HEK293T (cell line): Measurements from ENCODE around the gene ANO3.

Experiments used
- BHLHE40 ChIP-seq: fragments of 450-650 bp; IDR thresholded peaks from 2 replicates; pipeline ENCODE4 v1.6.1; 2016; ENCODE audit warnings: mild to moderate bottlenecking, moderate library complexity, borderline replicate concordance
- CTBP1 ChIP-seq: fragments of 450-650 bp; IDR thresholded peaks from 2 replicates; pipeline ENCODE4 v1.6.1; 2016; ENCODE audit warnings: borderline replicate concordance
- ELF4 ChIP-seq: fragments of 450-650 bp; IDR thresholded peaks from 2 replicates; pipeline ENCODE4 v1.6.1; 2017; ENCODE audit warnings: antibody characterized with exemption
- FOXA1 ChIP-seq: fragments of 450-650 bp; IDR thresholded peaks from 2 replicates; pipeline ENCODE4 v1.6.1; 2016; ENCODE audit warnings: mild to moderate bottlenecking
- SP1 ChIP-seq: fragments of 450-650 bp; IDR thresholded peaks from 2 replicates; pipeline ENCODE4 v1.6.1; 2017
- SUZ12 ChIP-seq: fragments of 450-650 bp; IDR thresholded peaks from 2 replicates; pipeline ENCODE4 v1.6.1; 2016; ENCODE audit warnings: mild to moderate bottlenecking
- TARDBP ChIP-seq: fragments of 450-650 bp; IDR thresholded peaks from 2 replicates; pipeline ENCODE4 v1.6.1; 2016
- TF ChIP-seq, protein P1 (sequence below): fragments of 450-650 bp; IDR thresholded peaks from 2 replicates; pipeline ENCODE4 v1.6.1; 2016

DNA sequence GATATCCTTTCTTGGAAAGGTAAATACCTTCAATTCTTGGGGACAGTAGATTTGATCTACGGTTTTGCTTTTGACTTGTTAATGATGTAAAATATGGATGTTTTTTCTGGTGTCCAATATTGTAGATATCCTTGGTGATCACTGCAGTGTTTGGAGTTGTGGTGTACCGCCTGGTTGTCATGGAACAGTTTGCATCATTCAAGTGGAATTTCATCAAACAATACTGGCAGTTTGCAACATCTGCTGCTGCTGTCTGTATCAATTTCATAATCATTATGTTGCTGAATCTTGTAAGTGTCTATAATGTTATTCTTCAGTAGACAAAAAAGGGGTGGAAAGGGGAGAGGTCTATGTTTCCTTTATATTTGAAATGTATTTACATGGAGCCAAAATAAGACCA, 267.5 kb downstream of the ANO3 start:
- TF ChIP-seq CTBP1 (no peak), SP1 (no peak), FOXA1 (no peak), SUZ12 (no peak), BHLHE40 (no peak), ELF4 (no peak), TARDBP (no peak)
- TF ChIP-seq, protein P1, sequence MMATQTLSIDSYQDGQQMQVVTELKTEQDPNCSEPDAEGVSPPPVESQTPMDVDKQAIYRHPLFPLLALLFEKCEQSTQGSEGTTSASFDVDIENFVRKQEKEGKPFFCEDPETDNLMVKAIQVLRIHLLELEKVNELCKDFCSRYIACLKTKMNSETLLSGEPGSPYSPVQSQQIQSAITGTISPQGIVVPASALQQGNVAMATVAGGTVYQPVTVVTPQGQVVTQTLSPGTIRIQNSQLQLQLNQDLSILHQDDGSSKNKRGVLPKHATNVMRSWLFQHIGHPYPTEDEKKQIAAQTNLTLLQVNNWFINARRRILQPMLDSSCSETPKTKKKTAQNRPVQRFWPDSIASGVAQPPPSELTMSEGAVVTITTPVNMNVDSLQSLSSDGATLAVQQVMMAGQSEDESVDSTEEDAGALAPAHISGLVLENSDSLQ = no peak
